Glutamatergic neuron (in vitro differentiated cells): Measurements from ENCODE around the gene PLEKHA7. TPM values are rescaled to one million over a fixed set of nuclear protein-coding genes. Genes with fewer than 3 reads are reported as not detected.

ENCODE experiments used
- DNase-seq: peaks from one replicate; pipeline ENCODE4 v3.0.0; 2022
- H3K27ac Mint-ChIP-seq: one replicate; pipeline ENCODE4 v1.8.0; 2020; ENCODE audit warnings: mild to moderate bottlenecking, mixed read lengths, inconsistent platforms; ENCODE audit not compliant: unreplicated experiment
- H3K27me3 Mint-ChIP-seq: one replicate; pipeline ENCODE4 v1.8.0; 2020; ENCODE audit warnings: mild to moderate bottlenecking, moderate library complexity, mixed read lengths, inconsistent platforms; ENCODE audit not compliant: unreplicated experiment
- H3K36me3 Mint-ChIP-seq: one replicate; pipeline ENCODE4 v1.8.0; 2020; ENCODE audit warnings: mild to moderate bottlenecking, mixed read lengths, inconsistent platforms; ENCODE audit not compliant: unreplicated experiment
- H3K4me1 Mint-ChIP-seq: one replicate; pipeline ENCODE4 v1.8.0; 2020; ENCODE audit warnings: mild to moderate bottlenecking, low read depth, mixed read lengths, inconsistent platforms; ENCODE audit not compliant: unreplicated experiment
- H3K4me3 Mint-ChIP-seq: one replicate; pipeline ENCODE4 v1.8.0; 2020; ENCODE audit warnings: mild to moderate bottlenecking, mixed read lengths, inconsistent platforms; ENCODE audit not compliant: unreplicated experiment
- H3K9me3 Mint-ChIP-seq: one replicate; pipeline ENCODE4 v1.8.0; 2020; ENCODE audit warnings: mild to moderate bottlenecking, moderate library complexity, mixed read lengths, inconsistent platforms; ENCODE audit not compliant: unreplicated experiment
- total RNA-seq: library from RNA; stranded (reverse); fragmentation: NEBNext Ultra II Directional; extraction: Animal tissue kit (Norgen Biotek cat#: 25700); gene quantifications from one replicate; pipeline ENCODE4 v1.2.1, GENCODE V29; 2021; ENCODE audit not compliant: unreplicated experiment
- TF ChIP-seq, protein P1 (sequence below): fragments of 200-600 bp; sonication (generic); IDR thresholded peaks from one replicate; pipeline ENCODE4 v1.5.0; 2021; ENCODE audit not compliant: partially characterized antibody, unreplicated experiment

PLEKHA7 gene
- total RNA-seq, 1 donor from 2014 or later: 5.7 TPM

DNA sequence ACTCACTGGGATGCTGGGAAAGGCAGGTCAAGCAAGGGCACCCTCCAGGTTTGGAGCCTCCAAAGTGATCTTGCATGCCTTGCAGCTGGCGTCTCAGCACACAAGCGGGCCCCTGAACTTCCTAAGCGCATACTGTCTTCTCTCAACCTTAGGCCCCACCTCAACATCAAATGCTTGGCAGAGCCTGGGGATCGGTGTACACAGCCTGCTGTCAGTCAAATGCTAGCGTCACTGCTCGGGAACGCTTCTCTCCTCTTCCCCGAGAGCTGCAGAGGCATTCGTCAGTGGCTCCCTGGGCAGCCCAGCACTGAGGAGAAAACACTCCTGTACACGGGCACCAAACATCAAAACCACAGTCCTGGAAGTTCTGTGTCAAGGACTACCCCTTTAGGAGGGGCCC, 150.8 kb downstream of the PLEKHA7 start:
- TF ChIP-seq, protein P1, sequence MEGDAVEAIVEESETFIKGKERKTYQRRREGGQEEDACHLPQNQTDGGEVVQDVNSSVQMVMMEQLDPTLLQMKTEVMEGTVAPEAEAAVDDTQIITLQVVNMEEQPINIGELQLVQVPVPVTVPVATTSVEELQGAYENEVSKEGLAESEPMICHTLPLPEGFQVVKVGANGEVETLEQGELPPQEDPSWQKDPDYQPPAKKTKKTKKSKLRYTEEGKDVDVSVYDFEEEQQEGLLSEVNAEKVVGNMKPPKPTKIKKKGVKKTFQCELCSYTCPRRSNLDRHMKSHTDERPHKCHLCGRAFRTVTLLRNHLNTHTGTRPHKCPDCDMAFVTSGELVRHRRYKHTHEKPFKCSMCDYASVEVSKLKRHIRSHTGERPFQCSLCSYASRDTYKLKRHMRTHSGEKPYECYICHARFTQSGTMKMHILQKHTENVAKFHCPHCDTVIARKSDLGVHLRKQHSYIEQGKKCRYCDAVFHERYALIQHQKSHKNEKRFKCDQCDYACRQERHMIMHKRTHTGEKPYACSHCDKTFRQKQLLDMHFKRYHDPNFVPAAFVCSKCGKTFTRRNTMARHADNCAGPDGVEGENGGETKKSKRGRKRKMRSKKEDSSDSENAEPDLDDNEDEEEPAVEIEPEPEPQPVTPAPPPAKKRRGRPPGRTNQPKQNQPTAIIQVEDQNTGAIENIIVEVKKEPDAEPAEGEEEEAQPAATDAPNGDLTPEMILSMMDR: no peak
- Mint-ChIP-seq H3K27ac (no peak overlapping the region), H3K27me3 (no peaks in the 10 kb centered on the region), H3K36me3 (no peaks in the 10 kb centered on the region), H3K4me1 (no peaks in the 10 kb centered on the region), H3K4me3 (no peak overlapping the region), H3K9me3 (peaks cover 5% of the 10 kb centered on the region)
- DNase-seq: no peak

DNA sequence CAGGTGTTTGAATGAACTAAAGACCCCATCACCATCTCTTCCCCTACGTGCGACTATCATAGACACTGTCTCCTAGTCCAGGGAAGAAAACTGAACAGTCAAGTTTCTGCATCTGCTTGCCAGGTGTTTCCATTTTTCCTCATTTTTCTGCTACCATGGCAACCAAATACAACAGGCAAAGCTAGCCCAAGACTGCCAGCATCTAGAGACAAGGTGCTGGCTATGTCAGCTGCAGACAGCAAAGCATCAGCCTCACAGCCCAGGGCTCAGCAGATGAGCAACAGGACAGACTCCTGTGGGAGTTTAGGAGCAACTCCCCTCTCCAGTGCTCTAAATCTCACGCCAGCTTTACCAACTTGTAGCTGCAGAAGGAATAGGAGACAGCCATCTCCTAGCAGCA, 151.5 kb downstream of the PLEKHA7 start:
- H3K4me3 Mint-ChIP-seq: no peak overlapping the region
- TF ChIP-seq, protein P1: no peak
- no peak overlapping the region for H3K27ac Mint-ChIP-seq
- peaks cover 5% of the 10 kb centered on the region for H3K9me3 Mint-ChIP-seq
- H3K27me3 Mint-ChIP-seq: no peaks in the 10 kb centered on the region
- H3K36me3 Mint-ChIP-seq: no peaks in the 10 kb centered on the region
- no peaks in the 10 kb centered on the region for H3K4me1 Mint-ChIP-seq
- no peak for DNase-seq

DNA sequence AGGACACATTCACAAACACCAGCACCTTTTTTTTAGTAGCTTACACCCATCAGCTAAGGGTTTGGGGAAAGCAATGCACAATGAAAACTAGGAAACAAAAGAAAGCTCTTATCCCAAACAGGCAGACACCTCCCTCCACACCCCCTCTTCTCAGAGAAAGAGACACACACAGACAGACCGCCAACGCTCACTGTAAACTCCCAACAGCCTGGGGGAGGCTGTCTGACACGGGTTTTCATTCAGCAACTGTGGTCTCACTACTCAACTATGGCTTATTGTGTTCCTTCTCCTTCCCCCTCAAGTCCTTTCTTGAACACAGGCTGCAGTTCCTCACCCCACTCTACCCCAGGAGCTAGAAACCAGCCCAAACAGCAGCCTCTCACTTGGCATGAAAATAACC, 152.4 kb downstream of the PLEKHA7 start:
- H3K27ac Mint-ChIP-seq: no peak overlapping the region
- DNase-seq: no peak
- TF ChIP-seq, protein P1: no peak
- H3K4me3 Mint-ChIP-seq: no peak overlapping the region
- no peaks in the 10 kb centered on the region for H3K4me1 Mint-ChIP-seq
- no peaks in the 10 kb centered on the region for H3K36me3 Mint-ChIP-seq
- H3K9me3 Mint-ChIP-seq: peaks cover 5% of the 10 kb centered on the region
- H3K27me3 Mint-ChIP-seq: no peaks in the 10 kb centered on the region

DNA sequence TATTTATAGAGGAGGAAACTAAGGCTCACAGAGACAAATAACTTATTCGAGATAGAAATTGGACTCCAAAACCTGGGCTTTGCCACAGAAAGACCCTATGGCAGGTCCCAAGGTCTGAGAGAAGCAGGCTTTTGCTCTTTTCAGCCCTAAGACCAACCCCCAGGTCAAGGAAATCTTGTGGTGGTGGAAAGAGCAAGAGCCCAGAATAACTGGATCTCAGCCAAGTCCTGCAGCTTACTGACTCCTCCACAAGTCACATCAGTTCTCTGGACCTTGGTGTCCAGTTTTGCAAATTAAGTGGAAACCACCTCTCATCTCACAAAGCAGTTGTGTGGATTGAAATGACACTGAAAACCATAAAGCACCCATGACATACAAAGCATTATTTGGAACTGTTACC, 153.6 kb downstream of the PLEKHA7 start:
- H3K27me3 Mint-ChIP-seq: no peaks in the 10 kb centered on the region
- H3K4me3 Mint-ChIP-seq: no peak overlapping the region
- H3K9me3 Mint-ChIP-seq: peaks cover 5% of the 10 kb centered on the region
- no peak for DNase-seq
- no peaks in the 10 kb centered on the region for H3K36me3 Mint-ChIP-seq
- TF ChIP-seq, protein P1: no peak
- peaks cover 4% of the 10 kb centered on the region for H3K4me1 Mint-ChIP-seq
- H3K27ac Mint-ChIP-seq: no peak overlapping the region

DNA sequence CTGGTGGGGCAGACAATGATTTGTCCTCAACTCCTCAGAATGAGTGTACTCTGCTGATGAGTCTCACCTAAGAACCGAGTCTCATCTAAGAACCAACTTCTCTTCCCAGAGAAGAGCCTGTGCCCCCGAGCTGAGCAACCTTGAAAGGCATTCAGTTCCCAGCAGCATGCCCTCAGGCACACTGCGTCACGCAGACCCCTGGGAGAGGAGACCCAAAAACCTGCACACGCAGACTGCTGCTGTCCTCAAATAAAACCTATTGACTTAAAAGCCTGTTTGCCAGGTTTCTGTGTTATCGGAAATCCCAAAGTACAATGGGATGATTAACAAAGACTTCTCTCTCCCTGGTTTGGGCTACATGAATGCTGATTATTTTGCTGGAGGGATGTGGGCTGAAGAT, 154.6 kb downstream of the PLEKHA7 start:
- no peaks in the 10 kb centered on the region for H3K27me3 Mint-ChIP-seq
- H3K9me3 Mint-ChIP-seq: peaks cover 1% of the 10 kb centered on the region
- peaks cover 4% of the 10 kb centered on the region for H3K4me1 Mint-ChIP-seq
- H3K27ac Mint-ChIP-seq: no peak overlapping the region
- TF ChIP-seq, protein P1: no peak
- H3K4me3 Mint-ChIP-seq: no peak overlapping the region
- no peaks in the 10 kb centered on the region for H3K36me3 Mint-ChIP-seq
- DNase-seq: no peak
